GM11168 (cell line): ENCODE measurements around the gene MYO7A.

Source experiments
- in situ Hi-C: fragments of 300-500 bp; cut with MboI; formaldehyde crosslinking; loops from one replicate; pipeline ENCODE4 v1.12.0; 2022; ENCODE audit warnings: low sequenced_read_pairs; ENCODE audit not compliant: unreplicated experiment

Gene MYO7A

GRCh38 chr11:77127920-77128691 lies at the start of gene MYO7A:
Gene MYO7A, plus strand, starts transcription at chr11:77128246. Its CDS starts 2,389 bp downstream, at chr11:77130635.
- in situ Hi-C loops = no loop called here

- in situ Hi-C loops = no loop called here
These were observed 48.4 kb upstream of the MYO7A start for GRCh38 chr11:77079666-77080065.

- in situ Hi-C loops = no loop called here
These were observed 47.3 kb upstream of the MYO7A start for GRCh38 chr11:77080643-77081210.

- in situ Hi-C loops = no loop called here
These were observed 46.6 kb upstream of the MYO7A start for GRCh38 chr11:77081381-77081851.

GRCh38 chr11:77081976-77082836 lies 45.8 kb upstream of the MYO7A start:
- in situ Hi-C loops = no loop called here

- in situ Hi-C loops = no loop called here
These were observed 45.0 kb upstream of the MYO7A start for GRCh38 chr11:77082838-77083565.

GRCh38 chr11:77083566-77084245 lies 44.3 kb upstream of the MYO7A start:
- in situ Hi-C loops = no loop called here

- in situ Hi-C loops = no loop called here
These were observed 43.4 kb upstream of the MYO7A start for GRCh38 chr11:77084581-77085191.

GRCh38 chr11:77085652-77086051 lies 42.4 kb upstream of the MYO7A start:
- in situ Hi-C loops = no loop called here

GRCh38 chr11:77086521-77087472 lies 41.2 kb upstream of the MYO7A start:
- in situ Hi-C loops = no loop called here

GRCh38 chr11:77087723-77088225 lies 40.3 kb upstream of the MYO7A start:
- in situ Hi-C loops = no loop called here

- in situ Hi-C loops = no loop called here
These were observed 39.6 kb upstream of the MYO7A start for GRCh38 chr11:77088236-77089003.

- in situ Hi-C loops = no loop called here
These were observed 39.0 kb upstream of the MYO7A start for GRCh38 chr11:77089004-77089545.

GRCh38 chr11:77090046-77090372 lies 38.0 kb upstream of the MYO7A start:
- in situ Hi-C loops = loop anchor here (5.0 kb wide), 1 partner anchor 33 kb away; no protein-coding TSS in a partner anchor

GRCh38 chr11:77090373-77091111 lies 37.5 kb upstream of the MYO7A start:
- in situ Hi-C loops = loop anchor here (5.0 kb wide), 1 partner anchor 33 kb away; no protein-coding TSS in a partner anchor
